Common myeloid progenitor, CD34-positive (primary cell): Measurements from ENCODE around the gene SLC7A7.
"Not testable (repeated sequence)": the region's sequence is repeated elsewhere in the genome, so short reads cannot be mapped to it uniquely, and the experiment has no call there.

Experiments
- CTCF ChIA-PET: fragments of 350-600 bp; sonication (Branson Sonifier 250); formaldehyde crosslinking; loops from one replicate; lab custom pipeline; 2021; ENCODE audit warnings: antibody characterized with exemption; lab: Charles Lee
- POLR2A ChIA-PET: fragments of 350-600 bp; sonication (Branson Sonifier 250); formaldehyde crosslinking; loops from one replicate; lab custom pipeline; 2021; ENCODE audit warnings: antibody characterized with exemption; lab: Charles Lee
- DNase-seq, 3 donors: peaks; one replicate each; pipeline versions ENCODE4 v3.0.0 to v3.0.0-alpha.2; 2013
- H3K27ac ChIP-seq, 2 experiments: 1 replicate in 1 of 2; 2 replicates in 1 of 2; pipeline ENCODE4 v1.7.0; 2013; ENCODE audit warnings: inconsistent platforms in 2 of 2, low read length in 2 of 2, mild to moderate bottlenecking in 2 of 2, low read depth in 1 of 2, moderate library complexity in 1 of 2; ENCODE audit not compliant: severe bottlenecking in 2 of 2, insufficient read depth in 1 of 2, poor library complexity in 1 of 2
- H3K27me3 ChIP-seq, 5 experiments: replicated peaks in 2 of 5; 1 replicate in 3 of 5; 2 replicates in 2 of 5; pipeline versions ENCODE4 v1.6.1 to v1.7.0; 2013; ENCODE audit warnings: low read length in 4 of 5, mild to moderate bottlenecking in 2 of 5, moderate library complexity in 2 of 5, inconsistent platforms in 1 of 5; ENCODE audit not compliant: insufficient read depth in 5 of 5, control insufficient read depth in 4 of 5
- H3K36me3 ChIP-seq, 4 experiments: 1 replicate in 2 of 4; 2 replicates in 2 of 4; pipeline versions ENCODE4 v1.6.1 to v1.7.0; 2013; ENCODE audit warnings: low read length in 3 of 4, control low read depth in 1 of 4, mild to moderate bottlenecking in 1 of 4; ENCODE audit not compliant: control insufficient read depth in 4 of 4, insufficient read depth in 4 of 4
- H3K4me1 ChIP-seq, 4 experiments: 1 replicate in 3 of 4; 2 replicates in 1 of 4; pipeline versions ENCODE4 v1.6.1 to v1.7.1; 2013; ENCODE audit warnings: low read length in 3 of 4, mild to moderate bottlenecking in 3 of 4, control low read depth in 1 of 4, inconsistent platforms in 1 of 4, moderate library complexity in 1 of 4; ENCODE audit not compliant: control insufficient read depth in 4 of 4, insufficient read depth in 4 of 4; ENCODE audit errors: control extremely low read depth in 1 of 4
- H3K4me3 ChIP-seq, 7 experiments: 1 replicate in 4 of 7; 2 replicates in 3 of 7; pipeline versions ENCODE4 v1.5.1 to v1.7.0; 2013; ENCODE audit warnings: mild to moderate bottlenecking in 7 of 7, low read length in 6 of 7, moderate library complexity in 6 of 7, inconsistent platforms in 2 of 7, low read depth in 2 of 7, control low read depth in 1 of 7; ENCODE audit not compliant: insufficient read depth in 4 of 7, control insufficient read depth in 1 of 7; ENCODE audit errors: extremely low read depth in 1 of 7
- H3K9me3 ChIP-seq, 5 experiments: 1 replicate in 4 of 5; 2 replicates in 1 of 5; pipeline versions ENCODE4 v1.6.1 to v1.7.1; 2013; ENCODE audit warnings: low read length in 4 of 5, mild to moderate bottlenecking in 2 of 5, inconsistent platforms in 1 of 5, low read depth in 1 of 5, moderate library complexity in 1 of 5; ENCODE audit not compliant: control insufficient read depth in 4 of 5, insufficient read depth in 2 of 5; ENCODE audit errors: control extremely low read depth in 1 of 5
- WGBS: methylation state at CpG from one replicate; pipeline ENCODE4 v1.1.5; 2013; ENCODE audit not compliant: insufficient coverage; 5-methylcytosine and 5-hydroxymethylcytosine counted together

Gene SLC7A7

DNA sequence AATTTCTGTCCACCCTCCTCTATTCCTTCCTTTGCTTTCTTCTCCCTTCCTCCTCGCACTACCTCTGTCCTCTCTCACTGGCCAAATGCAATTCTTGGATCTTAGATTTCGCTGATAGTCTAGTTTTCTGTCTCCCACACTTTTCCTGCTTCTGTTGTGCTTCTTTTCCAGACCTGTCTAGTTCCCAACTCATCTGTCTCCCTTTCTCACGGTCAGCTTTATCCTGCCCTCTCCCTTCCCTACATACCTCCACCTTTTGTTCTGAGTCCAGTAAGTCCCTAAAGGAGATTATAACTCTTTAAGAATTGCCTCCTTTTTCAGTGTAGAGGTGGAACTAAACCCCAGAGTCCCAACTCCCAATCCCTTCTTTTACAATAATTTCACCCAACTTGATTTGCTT is 20.3 kb upstream of the SLC7A7 start:
- H3K27me3 ChIP-seq, result peaks cover 0 to 39% (median 7%) of the 10 kb centered on the region in 5 experiments
- H3K4me3 ChIP-seq, result no peak overlapping the region
- CTCF ChIA-PET, result interaction anchor here (0.6 to 24.0 kb wide), 4 partner anchors 11 to 65 kb away, joined by 3 to 707 read pairs (median 38); no protein-coding TSS in a partner anchor
- H3K9me3 ChIP-seq, result no peaks in the 10 kb centered on the region
- peaks cover 3 to 43% (median 35%) of the 10 kb centered on the region in 4 experiments for H3K4me1 ChIP-seq
- no peak for DNase-seq
- POLR2A ChIA-PET, result no interaction called here
- H3K36me3 ChIP-seq, result peaks cover 6 to 21% (median 16%) of the 10 kb centered on the region in 4 experiments
- 93% methylated on average over 2 of the region's 3 CpGs for WGBS
- no peak overlapping the region for H3K27ac ChIP-seq

- Histone ChIP-seq H3K27me3 (peaks cover 0 to 4% (median 0%) of the 10 kb centered on the region in 5 experiments), H3K4me3 (peak overlapping the region; percentile 73 to 99 (median 92)), H3K9me3 (no peaks in the 10 kb centered on the region), H3K36me3 (peaks cover 6 to 21% (median 15%) of the 10 kb centered on the region in 4 experiments), H3K27ac (peak overlapping the region; percentile 61 to 89), H3K4me1 (peaks cover 7 to 14% (median 12%) of the 10 kb centered on the region in 4 experiments)
- POLR2A ChIA-PET, result interaction anchor here (1.0 to 2.1 kb wide), 2 partner anchors 18 to 21 kb away, joined by 4 to 11 read pairs; no protein-coding TSS in a partner anchor
- WGBS, result 0% methylated on average over 2 of the region's 3 CpGs
- CTCF ChIA-PET, result interaction anchor here (1.3 to 24.0 kb wide), 4 partner anchors 9 to 260 kb away, joined by 3 to 707 read pairs (median 6); no protein-coding TSS in a partner anchor
- DNase-seq, result peak; percentile 56 to 76 (median 68)
These were observed 15.3 kb upstream of the SLC7A7 start for GRCh38 chr14:22830443-22831010.

GRCh38 chr14:22829661-22830442 is 14.6 kb upstream of the SLC7A7 start, which contains the start of gene MRPL52:
MRPL52 (plus strand) TSS chr14:22829887; CDS start chr14:22829913, 26 bp downstream.
- peaks cover 10 to 17% (median 14%) of the 10 kb centered on the region in 4 experiments for H3K4me1 ChIP-seq
- ChIA-PET POLR2A (interaction anchor here (1.0 to 2.1 kb wide), 2 partner anchors 19 to 21 kb away, joined by 4 to 11 read pairs; no protein-coding TSS in a partner anchor), CTCF (interaction anchor here (0.8 to 24.0 kb wide), 5 partner anchors 9 to 259 kb away, joined by 3 to 707 read pairs (median 5); no protein-coding TSS in a partner anchor)
- H3K9me3 ChIP-seq, result no peaks in the 10 kb centered on the region
- H3K4me3 ChIP-seq, result peak within 1 kb of the TSS; percentile 73 to 99 (median 92)
- peaks cover 6 to 17% (median 11%) of the 10 kb centered on the region in 4 experiments for H3K36me3 ChIP-seq
- H3K27ac ChIP-seq, result peak within 1 kb of the TSS; percentile 61 to 89
- 0% methylated on average over 30 of the region's 41 CpGs for WGBS
- no peaks in the 10 kb centered on the region for H3K27me3 ChIP-seq
- DNase-seq, result peak; percentile 92 to 96 (median 96)

DNA sequence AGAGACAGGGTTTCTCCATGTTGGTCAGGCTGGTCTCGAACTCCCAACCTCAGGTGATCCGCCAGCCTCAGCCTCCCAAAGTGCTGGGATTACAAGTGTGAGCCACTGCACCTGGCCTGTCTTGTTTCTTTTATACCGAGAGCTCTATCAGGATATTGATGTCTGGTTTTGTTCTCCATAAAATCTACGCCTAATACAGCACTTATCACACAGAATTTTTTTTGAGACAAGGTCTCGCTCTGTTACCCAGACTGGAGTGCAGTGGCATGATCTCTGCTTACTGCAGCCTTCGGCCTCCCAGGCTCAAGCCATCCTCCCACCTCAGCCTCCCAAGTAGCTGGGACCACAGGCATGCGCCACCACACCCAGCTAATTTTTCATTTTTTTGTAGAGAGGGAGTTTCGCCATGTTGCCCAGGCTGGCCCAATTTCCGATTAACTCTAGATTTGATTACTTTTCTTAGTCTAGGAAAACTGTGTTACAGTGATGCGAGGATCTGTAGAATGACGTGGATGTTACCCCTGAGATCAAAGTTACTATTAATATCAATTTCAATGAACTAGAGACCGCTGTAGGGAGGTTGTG is 13.9 kb upstream of the SLC7A7 start:
- H3K9me3 ChIP-seq, result not testable (repeated sequence)

DNA sequence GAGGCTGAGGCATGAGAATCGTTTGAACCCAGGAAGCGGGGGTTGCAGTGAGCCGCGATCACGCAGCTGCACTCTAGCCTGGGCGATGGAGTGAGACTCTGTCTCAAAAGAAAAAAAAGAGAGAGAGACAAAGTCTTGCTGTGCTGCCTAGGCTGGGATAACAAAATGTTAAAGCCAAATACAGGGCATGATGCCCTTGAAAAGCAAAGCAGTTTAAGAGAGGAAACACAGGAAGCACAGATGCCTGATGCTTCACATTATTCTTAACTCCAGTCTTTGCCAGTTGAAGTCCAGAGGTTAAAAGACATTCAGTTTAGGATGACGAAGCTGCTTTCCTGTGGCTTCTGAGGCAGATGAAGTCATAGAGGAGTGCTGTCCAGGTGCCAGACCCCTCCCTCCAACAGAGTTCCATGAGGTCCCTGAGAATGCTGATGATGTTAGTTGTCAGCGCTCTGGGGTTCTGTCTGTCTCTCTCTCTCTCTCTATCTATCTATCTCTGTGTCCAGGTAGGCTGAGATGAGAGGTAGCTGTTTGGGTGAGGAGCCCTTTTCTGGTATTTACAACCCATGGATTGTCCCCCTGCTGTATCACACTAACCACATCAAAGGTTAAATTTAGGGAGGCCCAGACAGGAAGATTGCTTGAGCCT is 9.6 kb upstream of the SLC7A7 start:
- peaks cover 12 to 31% (median 26%) of the 10 kb centered on the region in 4 experiments for H3K4me1 ChIP-seq
- peaks cover 0 to 23% (median 2%) of the 10 kb centered on the region in 5 experiments for H3K27me3 ChIP-seq
- no peaks in the 10 kb centered on the region for H3K9me3 ChIP-seq
- H3K27ac ChIP-seq, result no peak overlapping the region
- ChIA-PET POLR2A (interaction anchor here (0.7 to 3.0 kb wide), 4 partner anchors 13 to 269 kb away, joined by 3 to 14 read pairs (median 4); no protein-coding TSS in a partner anchor), CTCF (interaction anchor here (1.0 to 24.0 kb wide), 9 partner anchors 8 to 269 kb away, joined by 4 to 707 read pairs (median 10); partner anchors contain the start of genes MMP14 and SLC7A7)
- 16% methylated on average over 7 of the region's 8 CpGs for WGBS
- peak overlapping the region in 1 of 7 experiments; percentile 28 for H3K4me3 ChIP-seq
- DNase-seq, result peak; percentile 86 to 97 (median 96)
- no peaks in the 10 kb centered on the region for H3K36me3 ChIP-seq

More for the DNA sequence above, 13.9 kb upstream of the SLC7A7 start:
- peak overlapping the region in 1 of 2 experiments; percentile 89 for H3K27ac ChIP-seq
- CTCF ChIA-PET, result interaction anchor here (0.8 to 24.0 kb wide), 2 partner anchors 10 to 23 kb away, joined by 3 to 707 read pairs; no protein-coding TSS in a partner anchor
- not testable (repeated sequence) for H3K27me3 ChIP-seq, DNase-seq
- POLR2A ChIA-PET, result interaction anchor here (1.0 kb wide), 1 partner anchor 22 kb away, joined by 4 read pairs; no protein-coding TSS in a partner anchor
- H3K4me1 ChIP-seq, result peaks cover 12 to 23% (median 19%) of the 10 kb centered on the region in 4 experiments
- 86% methylated on average over 9 of the region's 12 CpGs for WGBS
- H3K36me3 ChIP-seq, result peaks cover 4 to 10% (median 8%) of the 10 kb centered on the region in 4 experiments
- H3K4me3 ChIP-seq, result peak overlapping the region in 5 of 7 experiments; percentile 91 to 99 (median 92)
